ENCODE measurements around the gene NRP2.

GRCh38 chr2:205696331-205696926 is 14.1 kb downstream of the NRP2 start:
- TF ChIP-seq CTCF (IDR thresholded peaks at IDR 0.05) (no peak), POLR2A (IDR thresholded peaks at IDR 0.05) (no peak)
